Dedifferentiated amniotic fluid mesenchymal stem cell (primary cell): Measurements from ENCODE around the gene ARHGEF33.
A peak's percentile ranks its signal among the peaks of the same experiment; 100 is the strongest.

ENCODE experiments used
- DNase-seq: peaks from one replicate; pipeline ENCODE4 v3.0.0-alpha.2; 2016; ENCODE audit errors: extremely low spot score

Gene ARHGEF33

DNA sequence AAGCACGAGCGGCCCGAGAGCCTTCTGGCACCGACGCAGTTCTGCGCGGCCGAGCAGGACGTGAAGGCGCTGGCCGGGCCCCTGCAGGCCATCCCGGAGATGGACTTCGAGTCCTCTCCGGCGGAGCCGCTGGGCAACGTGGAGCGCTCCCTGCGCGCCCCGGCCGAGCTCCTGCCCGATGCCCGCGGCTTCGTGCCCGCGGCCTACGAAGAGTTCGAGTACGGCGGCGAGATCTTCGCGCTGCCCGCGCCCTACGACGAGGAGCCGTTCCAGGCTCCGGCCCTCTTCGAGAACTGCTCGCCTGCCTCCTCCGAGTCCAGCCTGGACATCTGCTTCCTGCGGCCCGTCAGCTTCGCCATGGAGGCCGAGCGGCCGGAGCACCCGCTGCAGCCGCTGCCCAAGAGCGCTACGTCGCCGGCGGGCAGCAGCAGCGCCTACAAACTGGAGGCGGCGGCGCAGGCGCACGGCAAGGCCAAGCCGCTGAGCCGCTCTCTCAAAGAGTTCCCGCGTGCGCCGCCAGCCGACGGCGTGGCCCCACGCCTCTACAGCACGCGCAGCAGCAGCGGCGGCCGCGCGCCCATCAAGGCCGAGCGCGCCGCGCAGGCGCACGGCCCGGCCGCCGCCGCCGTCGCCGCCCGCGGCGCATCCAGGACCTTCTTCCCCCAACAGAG lies 70.4 kb downstream of the ARHGEF33 start:
- DNase-seq = no peak

GRCh38 chr2:38960609-38961320 lies 71.1 kb downstream of the ARHGEF33 start:
- no peak for DNase-seq

DNA sequence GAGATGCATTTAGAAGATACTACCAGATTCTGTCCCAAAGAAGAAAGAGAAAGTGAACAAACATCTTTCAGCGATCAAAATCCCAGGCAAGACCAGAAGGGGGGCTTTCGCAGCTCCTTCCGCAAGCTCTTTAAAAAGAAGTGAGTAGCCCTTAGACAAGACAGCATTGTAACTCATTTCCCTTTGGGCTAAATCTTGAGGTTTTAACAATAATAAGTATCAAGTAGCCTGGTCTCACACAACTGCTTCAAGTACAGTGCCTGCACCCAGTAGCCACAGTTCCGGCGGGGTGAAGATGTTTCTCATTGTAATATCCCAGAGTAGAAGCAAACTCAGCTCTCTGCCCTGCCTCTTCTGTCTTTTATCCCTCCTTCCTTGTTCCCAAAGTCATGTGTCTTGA lies 76.3 kb downstream of the ARHGEF33 start:
- DNase-seq = no peak

DNA sequence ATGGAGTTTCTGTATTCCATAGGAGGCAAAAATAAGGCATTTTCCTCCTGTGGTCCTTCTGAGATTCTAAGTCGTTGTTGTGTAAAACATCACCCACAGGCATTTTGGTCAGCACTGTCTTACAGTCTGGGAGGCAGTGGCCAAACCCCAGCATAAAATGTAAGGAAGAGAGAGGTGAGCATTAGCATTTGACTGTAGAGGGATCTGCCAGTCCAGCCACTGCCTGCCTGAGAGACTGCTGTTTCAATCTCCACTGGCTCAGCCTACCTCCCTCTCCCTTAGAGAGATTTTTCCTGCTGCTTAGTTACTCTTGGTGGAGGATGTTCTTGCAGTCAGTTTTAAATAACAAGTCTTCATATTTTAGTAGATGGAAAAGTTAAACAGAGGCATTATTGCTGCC lies 77.0 kb downstream of the ARHGEF33 start:
- no peak for DNase-seq

GRCh38 chr2:38968021-38968420 lies 78.3 kb downstream of the ARHGEF33 start:
- DNase-seq = no peak

- no peak for DNase-seq
Measured at GRCh38 chr2:38971377-38971776, 81.7 kb downstream of the ARHGEF33 start.

GRCh38 chr2:38973266-38973665 lies 83.6 kb downstream of the ARHGEF33 start:
- no peak for DNase-seq

DNA sequence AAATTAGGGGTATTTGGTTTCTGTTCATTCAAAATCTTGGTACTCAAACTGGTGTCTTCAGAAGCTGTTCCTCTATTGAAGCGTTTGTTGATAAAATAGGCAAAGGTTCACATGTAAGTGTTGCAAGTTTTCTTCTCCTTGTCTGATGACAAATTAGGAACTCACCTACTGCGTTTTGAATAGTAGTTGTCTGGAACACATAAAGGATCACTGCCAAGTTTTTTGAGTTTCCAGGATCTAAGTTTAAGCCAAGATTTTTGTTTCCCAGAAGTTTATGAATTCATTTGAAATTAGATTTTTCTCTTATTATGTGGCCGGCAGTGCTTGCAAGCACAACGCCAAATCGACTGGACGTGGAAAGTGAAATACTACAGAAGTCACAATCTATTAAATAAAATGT lies 85.4 kb downstream of the ARHGEF33 start:
- DNase-seq = no peak

GRCh38 chr2:38977047-38977446 lies 87.4 kb downstream of the ARHGEF33 start:
- DNase-seq = no peak

DNA sequence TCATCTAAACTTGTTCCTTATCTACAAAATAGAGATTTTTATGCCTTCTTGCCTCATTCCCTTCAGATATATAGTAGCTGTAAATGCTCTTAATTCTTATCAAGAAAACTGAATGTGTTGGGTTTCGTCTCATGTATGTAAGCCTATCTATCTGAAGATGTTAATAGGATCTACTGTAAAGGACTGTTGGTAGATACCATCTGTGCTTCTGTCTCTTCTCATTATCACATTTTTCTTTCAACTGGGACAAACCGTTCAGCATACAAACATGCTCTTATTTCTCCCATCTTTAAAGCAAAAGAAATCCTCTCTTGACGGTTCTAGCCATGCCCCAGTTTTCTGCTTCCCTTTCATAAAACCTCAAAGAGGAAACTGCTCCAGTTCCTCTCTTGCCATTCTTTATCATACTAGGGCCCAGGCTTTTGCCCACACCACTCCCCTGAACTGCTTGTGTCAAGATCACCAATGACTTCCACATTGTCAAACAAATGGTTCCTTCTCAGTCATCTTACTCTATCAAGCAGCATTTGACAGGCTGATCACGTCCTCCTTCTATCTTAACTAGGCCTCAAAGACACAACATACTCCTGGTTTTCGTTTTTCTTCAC lies 88.7 kb downstream of the ARHGEF33 start:
- DNase-seq = no peak

DNA sequence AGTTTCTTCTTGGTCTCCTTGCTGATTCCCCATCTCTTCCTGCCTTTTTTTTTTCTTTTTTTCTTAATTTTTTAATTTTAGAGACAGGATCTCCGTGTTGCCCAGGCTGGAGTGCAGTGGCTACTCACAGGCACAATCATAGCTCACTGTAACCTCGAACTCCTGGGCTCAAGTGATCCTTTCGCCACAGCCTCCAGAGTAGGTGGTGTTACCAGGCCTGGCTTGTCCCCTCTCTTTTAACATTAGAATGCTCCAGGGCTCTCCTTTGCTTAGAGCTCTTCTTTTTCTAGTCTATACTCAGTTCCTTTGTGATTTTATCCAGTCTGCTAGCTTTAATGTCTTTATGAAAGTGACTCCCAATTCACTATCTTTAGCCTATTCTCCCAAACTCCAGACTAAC lies 89.2 kb downstream of the ARHGEF33 start:
- no peak for DNase-seq

GRCh38 chr2:38981003-38981669 lies 91.5 kb downstream of the ARHGEF33 start:
- DNase-seq = no peak

- no peak for DNase-seq
Measured at GRCh38 chr2:38981670-38982357, 92.1 kb downstream of the ARHGEF33 start.

GRCh38 chr2:38982498-38982897 lies 92.8 kb downstream of the ARHGEF33 start:
- DNase-seq = no peak

DNA sequence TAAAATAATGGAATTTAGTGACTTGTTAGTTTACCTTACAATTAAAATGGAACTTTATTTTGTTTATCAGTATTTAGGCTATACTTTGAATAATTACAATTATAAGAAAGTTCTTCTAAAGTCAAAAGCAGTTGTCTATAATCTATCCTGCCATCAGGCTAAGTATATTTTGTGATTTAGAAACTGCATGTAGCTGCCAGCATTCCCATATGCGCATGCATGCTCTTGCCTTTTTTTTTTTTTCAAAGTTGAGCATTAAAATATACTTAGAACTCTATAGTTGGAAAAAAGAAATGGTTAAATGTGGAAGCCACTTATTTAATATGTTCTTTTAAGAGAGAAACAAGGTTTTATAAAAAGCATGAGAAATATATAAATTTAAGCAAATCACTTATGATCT lies 99.0 kb downstream of the ARHGEF33 start:
- DNase-seq = no peak

GRCh38 chr2:38991899-38992298 lies 102.2 kb downstream of the ARHGEF33 start:
- no peak for DNase-seq

DNA sequence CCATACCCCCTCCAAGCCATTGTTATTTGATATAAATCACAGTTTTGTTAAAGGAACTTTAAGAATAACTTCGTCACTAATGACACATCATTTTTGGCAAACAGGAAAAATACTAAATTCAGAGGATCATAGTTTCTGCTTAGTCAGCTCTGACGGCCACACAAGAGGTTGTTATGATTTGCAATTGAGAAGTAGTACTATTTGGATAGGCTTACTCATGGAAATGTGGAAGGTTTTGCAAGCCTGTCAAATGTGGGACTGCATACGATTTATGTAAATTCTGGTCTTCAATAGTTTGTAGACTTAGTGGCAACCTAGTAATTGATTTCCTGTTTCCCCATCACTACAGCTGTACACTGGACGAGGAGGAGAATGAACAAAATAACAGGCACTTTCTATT lies 108.1 kb downstream of the ARHGEF33 start:
- DNase-seq = peak; percentile 91

GRCh38 chr2:39000552-39000951 lies 110.9 kb downstream of the ARHGEF33 start:
- DNase-seq = no peak

DNA sequence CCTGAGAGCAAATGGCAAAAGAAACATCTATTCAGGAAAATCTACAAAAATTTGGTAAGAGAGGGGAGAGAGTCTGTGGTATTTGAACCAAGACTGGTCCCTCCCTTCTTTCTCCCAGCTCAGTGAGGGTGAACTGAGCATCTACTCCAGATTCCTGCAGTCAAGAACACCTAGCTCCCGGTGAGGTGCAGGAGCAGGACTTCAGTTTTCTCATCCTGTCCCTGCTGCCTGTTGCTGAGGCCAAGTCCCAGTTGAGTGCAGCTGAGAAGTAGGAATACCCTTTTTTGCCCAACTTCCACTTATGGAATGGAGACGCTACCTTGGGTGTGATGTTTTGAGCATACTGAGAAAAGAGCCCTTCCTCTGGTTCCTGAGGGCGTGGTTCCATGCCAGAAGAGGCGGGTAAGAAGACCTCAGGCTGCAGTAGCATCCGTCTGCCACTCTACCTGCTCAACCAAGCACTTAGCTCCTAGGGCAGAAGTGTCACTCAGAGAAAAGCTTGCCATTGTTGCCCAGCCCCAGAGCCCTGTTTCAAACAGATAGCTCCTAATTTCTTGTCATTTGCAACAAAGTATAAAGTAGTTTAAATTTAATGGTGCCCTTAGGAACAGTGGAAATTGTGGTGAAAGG lies 118.3 kb downstream of the ARHGEF33 start:
- no peak for DNase-seq

DNA sequence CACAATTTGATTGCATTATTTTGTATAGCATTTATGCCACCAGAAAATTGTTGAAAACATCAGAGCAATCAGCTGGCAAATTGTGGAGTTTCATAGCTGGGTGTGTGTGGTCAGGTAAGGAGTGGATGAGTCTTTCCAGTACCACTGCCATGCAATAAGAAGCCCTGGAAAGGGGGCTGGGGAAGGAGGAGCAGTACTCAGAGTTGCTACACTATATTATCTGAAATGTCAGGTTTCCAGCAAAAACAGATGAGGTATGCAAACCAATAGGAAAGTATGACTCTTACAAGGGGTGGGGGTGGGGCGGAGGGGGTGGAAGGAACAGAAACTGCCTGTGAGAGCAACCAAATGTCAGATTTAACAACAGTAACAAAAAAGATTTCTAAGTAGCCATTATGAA lies 119.0 kb downstream of the ARHGEF33 start:
- no peak for DNase-seq

- DNase-seq = no peak
Measured at GRCh38 chr2:39013871-39014270, 124.2 kb downstream of the ARHGEF33 start.

DNA sequence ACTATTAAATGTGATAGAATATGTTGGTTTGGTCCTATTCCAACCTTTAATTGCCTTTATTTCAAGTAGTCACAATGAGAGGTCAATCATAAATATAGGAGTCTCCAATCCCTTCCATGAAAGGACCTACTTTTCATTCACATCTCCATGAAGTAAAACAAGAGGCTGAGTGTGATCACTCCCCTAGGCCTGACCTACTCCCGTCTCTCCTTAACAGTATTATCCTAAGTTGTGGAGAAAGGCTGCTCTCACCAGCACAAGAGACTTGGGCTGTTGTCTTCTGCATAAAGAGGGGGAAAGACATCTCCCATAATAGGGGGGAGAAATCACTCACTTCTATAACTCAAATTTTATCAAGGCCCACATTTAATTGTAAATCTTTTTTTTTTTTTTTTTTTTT lies 125.7 kb downstream of the ARHGEF33 start:
- no peak for DNase-seq
